NT2/D1 (cell line): ENCODE measurements around the gene PHF13.

Source experiments
- SUZ12 ChIP-seq: IDR thresholded peaks from 2 replicates; pipeline ENCODE4 v1.6.1; 2011; ENCODE audit not compliant: insufficient read length, insufficient read depth; ENCODE audit errors: extremely low read depth
- YY1 ChIP-seq: IDR thresholded peaks from 2 replicates; pipeline ENCODE4 v1.6.1; 2011; ENCODE audit not compliant: insufficient read length, insufficient read depth
- ZNF274 ChIP-seq: IDR thresholded peaks from 2 replicates; pipeline ENCODE4 v1.6.1; 2011; ENCODE audit warnings: mild to moderate bottlenecking, low read depth, low read length

DNA sequence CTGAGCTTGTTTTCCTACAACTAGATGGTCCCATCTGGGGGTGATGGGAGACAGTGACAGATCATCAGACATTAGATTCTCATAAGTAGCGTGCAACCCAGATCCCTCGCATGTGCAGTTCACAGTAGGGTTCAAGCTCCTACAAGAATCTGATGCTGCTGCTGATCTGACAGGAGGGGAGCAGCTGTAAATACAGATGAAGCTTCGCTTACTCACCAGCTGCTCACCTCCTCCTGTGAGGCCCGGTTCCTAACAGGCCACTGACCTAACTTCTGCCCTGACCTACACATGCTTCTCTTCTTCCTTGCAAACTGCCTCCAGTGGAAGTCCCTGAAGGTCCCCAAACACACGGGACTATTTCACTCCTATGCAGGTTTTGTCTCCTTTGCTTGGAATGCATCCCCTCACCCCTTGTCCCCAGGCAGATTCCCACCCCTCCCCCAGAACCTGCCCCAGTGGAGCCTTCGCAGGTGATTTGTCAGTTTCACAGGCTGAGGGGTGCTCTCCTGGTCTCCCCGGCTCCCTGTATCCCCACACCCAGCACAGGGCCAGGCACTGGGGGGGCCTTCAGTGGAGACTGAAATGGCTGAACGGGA, 39.4 kb upstream of the PHF13 start:
- TF ChIP-seq ZNF274 (no peak), YY1 (no peak), SUZ12 (no peak)
